Tibial nerve (tissue), 4 donors: ENCODE measurements around the gene SFTPA1. TPM values are rescaled to one million over a fixed set of nuclear protein-coding genes. Genes with fewer than 3 reads are reported as not detected.
"Not testable (repeated sequence)": the region's sequence is repeated elsewhere in the genome, so short reads cannot be mapped to it uniquely, and the experiment has no call there.

Experiments
- DNase-seq, 2 donors: peaks; one replicate each; pipeline ENCODE4 v3.0.0-alpha.2; 2019; ENCODE audit warnings: low spot score in 2 of 2
- H3K27ac ChIP-seq, 4 donors: fragments of 200-600 bp; sonication (generic) in 3 of 4; one replicate each; pipeline ENCODE4 v1.5.1; 2017 to 2019; ENCODE audit warnings: mild to moderate bottlenecking in 1 of 4
- H3K27me3 ChIP-seq, 2 donors: fragments of 200-600 bp; sonication (generic) in 1 of 2; one replicate each; pipeline versions ENCODE4 v1.5.1 to v1.6.0; 2017 to 2019
- H3K36me3 ChIP-seq, 3 donors: fragments of 200-600 bp; sonication (generic); one replicate each; pipeline ENCODE4 v1.5.1; 2018 to 2019
- H3K4me1 ChIP-seq, 4 donors: fragments of 200-600 bp; sonication (generic) in 3 of 4; one replicate each; pipeline ENCODE4 v1.5.1; 2017 to 2019
- H3K4me3 ChIP-seq, 4 donors: fragments of 200-600 bp; sonication (generic) in 3 of 4; one replicate each; pipeline ENCODE4 v1.5.1; 2017 to 2019; ENCODE audit warnings: mild to moderate bottlenecking in 1 of 4, moderate library complexity in 1 of 4
- H3K9me3 ChIP-seq, 4 donors: fragments of 200-600 bp; sonication (generic) in 3 of 4; one replicate each; pipeline ENCODE4 v1.5.1; 2017 to 2019
- CTCF ChIP-seq, 5 experiments: fragments of 200-600 bp in 3 of 5; fragments of 450-650 bp in 2 of 5; sonication (generic) in 3 of 5; IDR thresholded peaks; one replicate each; pipeline ENCODE4 v1.5.1; 2016 to 2019; ENCODE audit warnings: antibody characterized with exemption in 5 of 5, mild to moderate bottlenecking in 3 of 5, moderate library complexity in 2 of 5
- EP300 ChIP-seq, 2 donors: sonication (generic); formaldehyde crosslinking; IDR thresholded peaks; one replicate each; pipeline ENCODE4 v1.6.1; 2017; ENCODE audit warnings: antibody characterized with exemption in 2 of 2, mild to moderate bottlenecking in 1 of 2
- POLR2A ChIP-seq, 2 donors: fragments of 450-650 bp; IDR thresholded peaks; one replicate each; pipeline ENCODE4 v1.6.1; 2017; ENCODE audit warnings: antibody characterized with exemption in 2 of 2, mild to moderate bottlenecking in 2 of 2, moderate library complexity in 2 of 2
- WGBS, 2 donors: methylation state at CpG; one replicate each; pipeline ENCODE4 v1.1.5; 2018; 5-methylcytosine and 5-hydroxymethylcytosine counted together
- total RNA-seq, 4 donors: library from RNA; depleted of rRNA; stranded (reverse); fragments of >200 nt; gene quantifications; one replicate each; pipeline ENCODE4 v1.1.0, GENCODE V29; 2016

The SFTPA1 gene
- total RNA-seq, 4 donors from 2014 or later: not detected

GRCh38 chr10:79628988-79629954, 18.5 kb downstream of the SFTPA1 start:
- no peaks in the 10 kb centered on the region for H3K36me3 ChIP-seq
- H3K4me3 ChIP-seq: no peak overlapping the region
- H3K27ac ChIP-seq: no peak overlapping the region
- no peaks in the 10 kb centered on the region for H3K27me3 ChIP-seq
- H3K4me1 ChIP-seq: no peaks in the 10 kb centered on the region
- no peak for DNase-seq
- no peak for TF ChIP-seq EP300 (IDR thresholded peaks at IDR 0.05)
- TF ChIP-seq CTCF (IDR thresholded peaks at IDR 0.05): no peak
- no peak for TF ChIP-seq POLR2A (IDR thresholded peaks at IDR 0.05)
- 88 to 95% methylated on average over 9 of the region's 9 CpGs for WGBS, 2 donors
- peaks cover 0 to 22% (median 9%) of the 10 kb centered on the region in 4 donors for H3K9me3 ChIP-seq

- Histone ChIP-seq H3K36me3 (no peaks in the 10 kb centered on the region), H3K4me1 (no peaks in the 10 kb centered on the region), H3K4me3 (no peak overlapping the region), H3K27me3 (no peaks in the 10 kb centered on the region), H3K9me3 (peaks cover 0 to 16% (median 8%) of the 10 kb centered on the region in 4 donors), H3K27ac (no peak overlapping the region)
- TF ChIP-seq CTCF (IDR thresholded peaks at IDR 0.05): no peak
- TF ChIP-seq EP300 (IDR thresholded peaks at IDR 0.05): no peak
- TF ChIP-seq POLR2A (IDR thresholded peaks at IDR 0.05): no peak
- WGBS, 2 donors: 82 to 86% methylated on average over 5 of the region's 5 CpGs
- DNase-seq: no peak
Measured at GRCh38 chr10:79629955-79630327, 19.2 kb downstream of the SFTPA1 start.

GRCh38 chr10:79636654-79637199, 26.0 kb downstream of the SFTPA1 start:
- 80 to 90% methylated on average over 2 of the region's 2 CpGs for WGBS, 2 donors
- H3K4me1 ChIP-seq, H3K27ac ChIP-seq, DNase-seq, H3K27me3 ChIP-seq, H3K36me3 ChIP-seq, H3K4me3 ChIP-seq, H3K9me3 ChIP-seq: not testable (repeated sequence)

- WGBS, 2 donors: 89 to 100% methylated on average over 2 to 3 of the region's 3 CpGs
- no peaks in the 10 kb centered on the region for H3K9me3 ChIP-seq
Measured at GRCh38 chr10:79638318-79638717, 27.6 kb downstream of the SFTPA1 start.

GRCh38 chr10:79652695-79653094, 42.0 kb downstream of the SFTPA1 start:
- not testable (repeated sequence) for H3K27me3 ChIP-seq, H3K4me3 ChIP-seq, H3K36me3 ChIP-seq, H3K9me3 ChIP-seq, H3K27ac ChIP-seq, H3K4me1 ChIP-seq, DNase-seq
- WGBS, 2 donors: 92 to 93% methylated on average over 2 of the region's 2 CpGs

More at GRCh38 chr10:79638318-79638717, 27.6 kb downstream of the SFTPA1 start:
- Histone ChIP-seq H3K27ac (no peak overlapping the region), H3K4me1 (no peaks in the 10 kb centered on the region), H3K27me3 (no peaks in the 10 kb centered on the region), H3K4me3 (no peak overlapping the region), H3K36me3 (no peaks in the 10 kb centered on the region)
- no peak for DNase-seq
- no peak for TF ChIP-seq POLR2A (IDR thresholded peaks at IDR 0.05)
- TF ChIP-seq CTCF (IDR thresholded peaks at IDR 0.05): no peak
- TF ChIP-seq EP300 (IDR thresholded peaks at IDR 0.05): no peak

GRCh38 chr10:79663287-79663686, 52.5 kb downstream of the SFTPA1 start:
- DNase-seq, H3K4me3 ChIP-seq, H3K27ac ChIP-seq, H3K4me1 ChIP-seq, H3K9me3 ChIP-seq, H3K27me3 ChIP-seq, H3K36me3 ChIP-seq: not testable (repeated sequence)

- not testable (repeated sequence) for H3K4me1 ChIP-seq, H3K36me3 ChIP-seq, H3K4me3 ChIP-seq, DNase-seq, H3K27ac ChIP-seq, H3K27me3 ChIP-seq, H3K9me3 ChIP-seq
- WGBS, 2 donors: 74 to 88% methylated on average over 4 of the region's 4 CpGs
Measured at GRCh38 chr10:79664686-79665085, 53.9 kb downstream of the SFTPA1 start.
